Measurements from ENCODE around the gene COBLL1. TPM values are rescaled to one million over a fixed set of nuclear protein-coding genes. Genes with fewer than 3 reads are reported as not detected.

Gene COBLL1
- total RNA-seq, 1 donor from 2014 or later, result 10.5 TPM

GRCh38 chr2:164837807-164838206 lies 3.8 kb downstream of the COBLL1 start:
- DNase-seq (ENCODE audit: low read depth) (no peak), FAIRE-seq (no peak)
- H3K4me3 ChIP-seq (ENCODE audit: low read depth, low read length), result no peak overlapping the region

GRCh38 chr2:164836907-164837306 lies 4.7 kb downstream of the COBLL1 start:
- DNase-seq (ENCODE audit: low read depth), result no peak
- Histone ChIP-seq H3K4me3 (ENCODE audit: low read depth, low read length) (no peak overlapping the region), H3K36me3 (ENCODE audit: control insufficient read depth, insufficient read depth, low read length) (no peaks in the 10 kb centered on the region), H3K27me3 (ENCODE audit: control insufficient read depth, insufficient read depth, low read length) (no peaks in the 10 kb centered on the region)
- no peak for FAIRE-seq
- TF ChIP-seq CTCF (IDR thresholded peaks at IDR 0.05; ENCODE audit: insufficient read depth, low read length, severe bottlenecking), result no peak

More at GRCh38 chr2:164837807-164838206, 3.8 kb downstream of the COBLL1 start:
- no peaks in the 10 kb centered on the region for H3K36me3 ChIP-seq (ENCODE audit: control insufficient read depth, insufficient read depth, low read length)
- no peaks in the 10 kb centered on the region for H3K27me3 ChIP-seq (ENCODE audit: control insufficient read depth, insufficient read depth, low read length)
- no peak for TF ChIP-seq CTCF (IDR thresholded peaks at IDR 0.05; ENCODE audit: insufficient read depth, low read length, severe bottlenecking)

- no peak for FAIRE-seq
Observed at GRCh38 chr2:164835302-164835701, 6.3 kb downstream of the COBLL1 start.

GRCh38 chr2:164831887-164832286 lies 9.7 kb downstream of the COBLL1 start:
- Histone ChIP-seq H3K4me3 (ENCODE audit: low read depth, low read length) (no peak overlapping the region), H3K36me3 (ENCODE audit: control insufficient read depth, insufficient read depth, low read length) (no peaks in the 10 kb centered on the region), H3K27me3 (ENCODE audit: control insufficient read depth, insufficient read depth, low read length) (no peaks in the 10 kb centered on the region)
- no peak for FAIRE-seq
- DNase-seq (ENCODE audit: low read depth), result no peak
- no peak for TF ChIP-seq CTCF (IDR thresholded peaks at IDR 0.05; ENCODE audit: insufficient read depth, low read length, severe bottlenecking)

More at GRCh38 chr2:164835302-164835701, 6.3 kb downstream of the COBLL1 start:
- Histone ChIP-seq H3K36me3 (ENCODE audit: control insufficient read depth, insufficient read depth, low read length) (no peaks in the 10 kb centered on the region), H3K4me3 (ENCODE audit: low read depth, low read length) (no peak overlapping the region), H3K27me3 (ENCODE audit: control insufficient read depth, insufficient read depth, low read length) (no peaks in the 10 kb centered on the region)
- TF ChIP-seq CTCF (IDR thresholded peaks at IDR 0.05; ENCODE audit: insufficient read depth, low read length, severe bottlenecking), result no peak
- DNase-seq (ENCODE audit: low read depth), result no peak

GRCh38 chr2:164831180-164831579 lies 10.4 kb downstream of the COBLL1 start:
- H3K4me3 ChIP-seq (ENCODE audit: low read depth, low read length), result no peak overlapping the region
- no peaks in the 10 kb centered on the region for H3K36me3 ChIP-seq (ENCODE audit: control insufficient read depth, insufficient read depth, low read length)
- TF ChIP-seq CTCF (IDR thresholded peaks at IDR 0.05; ENCODE audit: insufficient read depth, low read length, severe bottlenecking), result no peak
- DNase-seq (ENCODE audit: low read depth) (no peak), FAIRE-seq (no peak)
- H3K27me3 ChIP-seq (ENCODE audit: control insufficient read depth, insufficient read depth, low read length), result no peaks in the 10 kb centered on the region
